ENCODE measurements around the gene SLC7A5.

The SLC7A5 gene

DNA sequence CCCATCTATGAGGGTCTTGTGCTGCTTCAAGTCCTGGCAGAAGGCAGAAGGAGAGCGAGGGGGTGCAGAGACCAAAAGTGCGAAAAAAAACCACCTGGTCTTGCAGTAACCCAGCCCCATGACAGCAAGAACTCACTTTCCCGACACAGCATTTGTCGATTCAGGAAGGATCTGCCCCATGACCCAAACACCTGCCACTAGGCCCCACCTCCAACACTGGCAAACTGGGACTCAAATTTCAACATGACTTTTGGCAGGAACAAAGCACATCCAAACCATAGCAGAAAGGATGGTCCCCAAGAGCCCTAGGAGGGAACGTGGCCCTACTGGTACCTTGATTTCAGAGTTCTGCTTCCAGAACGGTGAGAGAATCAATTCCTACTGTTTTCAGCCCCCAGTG, 68.8 kb downstream of the SLC7A5 start:
- no peak overlapping the region for H3K4me3 ChIP-seq (ENCODE audit: low read depth, low read length)
- DNase-seq (ENCODE audit: low read depth): no peak
- in situ Hi-C loops (cut with HindIII; ENCODE audit: low sequenced_read_pairs): no loop called here
- TF ChIP-seq, protein P1, sequence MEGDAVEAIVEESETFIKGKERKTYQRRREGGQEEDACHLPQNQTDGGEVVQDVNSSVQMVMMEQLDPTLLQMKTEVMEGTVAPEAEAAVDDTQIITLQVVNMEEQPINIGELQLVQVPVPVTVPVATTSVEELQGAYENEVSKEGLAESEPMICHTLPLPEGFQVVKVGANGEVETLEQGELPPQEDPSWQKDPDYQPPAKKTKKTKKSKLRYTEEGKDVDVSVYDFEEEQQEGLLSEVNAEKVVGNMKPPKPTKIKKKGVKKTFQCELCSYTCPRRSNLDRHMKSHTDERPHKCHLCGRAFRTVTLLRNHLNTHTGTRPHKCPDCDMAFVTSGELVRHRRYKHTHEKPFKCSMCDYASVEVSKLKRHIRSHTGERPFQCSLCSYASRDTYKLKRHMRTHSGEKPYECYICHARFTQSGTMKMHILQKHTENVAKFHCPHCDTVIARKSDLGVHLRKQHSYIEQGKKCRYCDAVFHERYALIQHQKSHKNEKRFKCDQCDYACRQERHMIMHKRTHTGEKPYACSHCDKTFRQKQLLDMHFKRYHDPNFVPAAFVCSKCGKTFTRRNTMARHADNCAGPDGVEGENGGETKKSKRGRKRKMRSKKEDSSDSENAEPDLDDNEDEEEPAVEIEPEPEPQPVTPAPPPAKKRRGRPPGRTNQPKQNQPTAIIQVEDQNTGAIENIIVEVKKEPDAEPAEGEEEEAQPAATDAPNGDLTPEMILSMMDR (IDR thresholded peaks at IDR 0.05; ENCODE audit: low read depth, low read length, missing control alignments): no peak

GRCh38 chr16:87795336-87795735, 74.0 kb downstream of the SLC7A5 start:
- no peak for DNase-seq (ENCODE audit: low read depth)
- no peak overlapping the region for H3K4me3 ChIP-seq (ENCODE audit: low read depth, low read length)
- in situ Hi-C loops (cut with HindIII; ENCODE audit: low sequenced_read_pairs): no loop called here
- TF ChIP-seq, protein P1 (IDR thresholded peaks at IDR 0.05; ENCODE audit: low read depth, low read length, missing control alignments): no peak

GRCh38 chr16:87794485-87795078, 74.7 kb downstream of the SLC7A5 start:
- no peak overlapping the region for H3K4me3 ChIP-seq (ENCODE audit: low read depth, low read length)
- no peak for DNase-seq (ENCODE audit: low read depth)
- in situ Hi-C loops (cut with HindIII; ENCODE audit: low sequenced_read_pairs): no loop called here
- TF ChIP-seq, protein P1 (IDR thresholded peaks at IDR 0.05; ENCODE audit: low read depth, low read length, missing control alignments): no peak

GRCh38 chr16:87792205-87792565, 77.1 kb downstream of the SLC7A5 start:
- in situ Hi-C loops (cut with HindIII; ENCODE audit: low sequenced_read_pairs): no loop called here
- no peak for DNase-seq (ENCODE audit: low read depth)
- TF ChIP-seq, protein P1 (IDR thresholded peaks at IDR 0.05; ENCODE audit: low read depth, low read length, missing control alignments): no peak
- no peak overlapping the region for H3K4me3 ChIP-seq (ENCODE audit: low read depth, low read length)

GRCh38 chr16:87791295-87792204, 77.8 kb downstream of the SLC7A5 start:
- TF ChIP-seq, protein P1 (IDR thresholded peaks at IDR 0.05; ENCODE audit: low read depth, low read length, missing control alignments): no peak
- in situ Hi-C loops (cut with HindIII; ENCODE audit: low sequenced_read_pairs): no loop called here
- DNase-seq (ENCODE audit: low read depth): no peak
- H3K4me3 ChIP-seq (ENCODE audit: low read depth, low read length): no peak overlapping the region

DNA sequence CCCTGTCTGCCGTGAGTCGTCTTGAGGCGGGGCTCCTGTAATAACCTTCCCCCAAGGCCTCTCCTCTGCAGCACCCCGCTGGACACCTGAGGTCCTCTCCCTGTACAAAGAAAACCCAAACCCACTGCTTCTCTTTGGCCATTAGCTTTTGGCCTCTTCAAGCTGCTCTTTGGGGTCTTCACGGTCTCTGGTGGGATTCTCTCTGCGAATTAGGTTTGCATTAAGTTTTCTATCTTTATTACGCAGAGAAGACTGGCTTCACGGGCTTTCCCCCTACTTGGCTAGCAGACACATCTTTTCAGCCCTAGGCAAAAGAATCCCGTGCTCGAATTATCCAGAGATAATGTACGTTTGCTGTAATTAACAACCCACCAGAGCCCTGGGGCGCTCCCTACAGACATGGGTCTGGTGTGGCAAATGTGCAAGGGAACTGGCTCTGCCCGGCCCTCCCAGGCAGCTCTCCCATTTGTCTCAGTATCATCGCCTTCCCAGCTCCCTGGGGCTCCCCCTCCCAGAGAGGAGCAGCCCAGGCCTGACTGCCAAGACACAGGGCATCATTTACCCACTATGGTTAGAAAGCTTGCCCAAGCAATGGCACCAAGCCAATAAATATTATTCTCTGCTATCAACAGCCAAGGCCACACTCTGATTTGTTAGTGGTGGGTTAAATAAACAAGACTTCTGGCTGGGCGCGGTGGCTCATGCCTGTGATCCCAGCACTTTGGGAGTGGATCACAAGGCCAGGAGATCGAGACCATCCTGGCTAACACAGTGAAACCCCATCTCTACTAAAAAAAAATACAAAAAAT, 78.8 kb downstream of the SLC7A5 start:
- in situ Hi-C loops (cut with HindIII; ENCODE audit: low sequenced_read_pairs): no loop called here
- no peak for DNase-seq (ENCODE audit: low read depth)
- TF ChIP-seq, protein P1 (IDR thresholded peaks at IDR 0.05; ENCODE audit: low read depth, low read length, missing control alignments): no peak
- no peak overlapping the region for H3K4me3 ChIP-seq (ENCODE audit: low read depth, low read length)
